ENCODE measurements around the gene PPIL6. TPM values are rescaled to one million over a fixed set of nuclear protein-coding genes. Genes with fewer than 3 reads are reported as not detected.

PPIL6 gene
- total RNA-seq, 1 experiment from 2014 or later = 0.61 TPM

DNA sequence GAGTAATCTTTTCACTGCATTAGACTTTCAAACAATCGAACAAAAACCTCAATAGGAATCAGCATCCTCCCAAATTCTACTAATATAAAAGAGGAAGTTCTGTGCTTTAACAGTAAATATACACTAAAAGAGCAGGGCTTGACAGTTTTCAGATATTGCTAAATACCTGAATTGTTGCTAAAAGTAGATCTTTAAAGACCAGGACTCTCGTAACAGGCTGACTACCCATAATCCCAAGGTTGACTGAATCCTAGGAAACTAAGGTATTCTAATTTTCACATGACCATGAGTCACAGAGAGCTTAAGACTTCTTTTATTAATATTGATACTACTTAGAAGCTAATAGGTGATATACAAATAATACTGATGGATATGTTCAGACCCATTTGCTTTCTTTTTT is 68.3 kb downstream of the PPIL6 start:
- Mint-ChIP-seq H3K4me1 (no peaks in the 10 kb centered on the region), H3K27me3 (ENCODE audit: low read depth) (no peaks in the 10 kb centered on the region), H3K9me3 (no peaks in the 10 kb centered on the region), H3K36me3 (peaks cover 64% of the 10 kb centered on the region), H3K4me3 (no peak overlapping the region), H3K27ac (no peak overlapping the region)
- ChIA-PET CTCF (no interaction called here), POLR2A (no interaction called here)
- no peak for DNase-seq (ENCODE audit: low spot score)
- no peak for TF ChIP-seq MLX (CRISPR knock-in tag; IDR thresholded peaks at IDR 0.05)
- no peak for ATAC-seq

GRCh38 chr6:109370792-109371191 is 69.6 kb downstream of the PPIL6 start:
- no peak for DNase-seq (ENCODE audit: low spot score)
- H3K4me3 Mint-ChIP-seq = no peak overlapping the region
- ATAC-seq = no peak
- ChIA-PET POLR2A (no interaction called here), CTCF (interaction anchor here (0.7 kb wide), 1 partner anchor 183 kb away, joined by 3 read pairs; no protein-coding TSS in a partner anchor)
- H3K4me1 Mint-ChIP-seq = no peaks in the 10 kb centered on the region
- no peaks in the 10 kb centered on the region for H3K27me3 Mint-ChIP-seq (ENCODE audit: low read depth)
- TF ChIP-seq TP53 (CRISPR knock-in tag; IDR thresholded peaks at IDR 0.05) (no peak), NR3C1 (CRISPR knock-in tag; conservative IDR thresholded peaks at IDR 0.05; ENCODE audit: low read depth) (no peak)
- peaks cover 65% of the 10 kb centered on the region for H3K36me3 Mint-ChIP-seq
- no peak overlapping the region for H3K27ac Mint-ChIP-seq
- H3K9me3 Mint-ChIP-seq = no peaks in the 10 kb centered on the region

GRCh38 chr6:109370336-109370735 is 70.1 kb downstream of the PPIL6 start:
- CTCF ChIA-PET = no interaction called here
- Mint-ChIP-seq H3K36me3 (peaks cover 66% of the 10 kb centered on the region), H3K27me3 (ENCODE audit: low read depth) (no peaks in the 10 kb centered on the region), H3K9me3 (no peaks in the 10 kb centered on the region), H3K4me3 (no peak overlapping the region), H3K27ac (no peak overlapping the region), H3K4me1 (no peaks in the 10 kb centered on the region)
- TF ChIP-seq, protein P1, sequence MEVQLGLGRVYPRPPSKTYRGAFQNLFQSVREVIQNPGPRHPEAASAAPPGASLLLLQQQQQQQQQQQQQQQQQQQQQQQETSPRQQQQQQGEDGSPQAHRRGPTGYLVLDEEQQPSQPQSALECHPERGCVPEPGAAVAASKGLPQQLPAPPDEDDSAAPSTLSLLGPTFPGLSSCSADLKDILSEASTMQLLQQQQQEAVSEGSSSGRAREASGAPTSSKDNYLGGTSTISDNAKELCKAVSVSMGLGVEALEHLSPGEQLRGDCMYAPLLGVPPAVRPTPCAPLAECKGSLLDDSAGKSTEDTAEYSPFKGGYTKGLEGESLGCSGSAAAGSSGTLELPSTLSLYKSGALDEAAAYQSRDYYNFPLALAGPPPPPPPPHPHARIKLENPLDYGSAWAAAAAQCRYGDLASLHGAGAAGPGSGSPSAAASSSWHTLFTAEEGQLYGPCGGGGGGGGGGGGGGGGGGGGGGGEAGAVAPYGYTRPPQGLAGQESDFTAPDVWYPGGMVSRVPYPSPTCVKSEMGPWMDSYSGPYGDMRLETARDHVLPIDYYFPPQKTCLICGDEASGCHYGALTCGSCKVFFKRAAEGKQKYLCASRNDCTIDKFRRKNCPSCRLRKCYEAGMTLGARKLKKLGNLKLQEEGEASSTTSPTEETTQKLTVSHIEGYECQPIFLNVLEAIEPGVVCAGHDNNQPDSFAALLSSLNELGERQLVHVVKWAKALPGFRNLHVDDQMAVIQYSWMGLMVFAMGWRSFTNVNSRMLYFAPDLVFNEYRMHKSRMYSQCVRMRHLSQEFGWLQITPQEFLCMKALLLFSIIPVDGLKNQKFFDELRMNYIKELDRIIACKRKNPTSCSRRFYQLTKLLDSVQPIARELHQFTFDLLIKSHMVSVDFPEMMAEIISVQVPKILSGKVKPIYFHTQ (CRISPR knock-in tag; IDR thresholded peaks at IDR 0.05) = no peak
- no peak for TF ChIP-seq CBFB (CRISPR knock-in tag; IDR thresholded peaks at IDR 0.05; ENCODE audit: low read depth)
- no peak for TF ChIP-seq ETV6 (CRISPR knock-in tag; IDR thresholded peaks at IDR 0.05)
- no peak for TF ChIP-seq MLX (CRISPR knock-in tag; IDR thresholded peaks at IDR 0.05)
- TF ChIP-seq ZNF425 (CRISPR knock-in tag; conservative IDR thresholded peaks at IDR 0.05) = no peak
- TF ChIP-seq HMGA2 (CRISPR knock-in tag; IDR thresholded peaks at IDR 0.05) = no peak
- DNase-seq (ENCODE audit: low spot score) (no peak), ATAC-seq (no peak)
- POLR2A ChIA-PET = no interaction called here

DNA sequence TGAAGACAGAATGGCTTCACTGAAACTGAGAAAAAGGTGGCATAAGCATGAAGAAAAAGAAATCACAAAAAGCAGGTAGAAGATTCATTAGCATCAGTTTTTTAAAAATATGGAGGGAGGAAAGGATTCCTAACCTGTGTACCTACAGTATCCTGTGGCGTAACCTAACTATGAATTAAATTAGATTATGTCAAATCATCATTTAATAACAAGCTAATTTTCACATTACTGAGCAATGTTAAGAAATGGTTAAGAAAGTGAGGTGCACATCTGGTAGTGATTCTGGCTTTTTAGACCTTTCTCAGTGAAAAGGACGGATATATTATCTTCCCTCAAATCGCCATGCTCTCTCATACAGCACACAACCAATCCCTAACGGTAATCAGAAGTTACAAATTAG is 70.7 kb downstream of the PPIL6 start:
- TF ChIP-seq OVOL2 (CRISPR knock-in tag; IDR thresholded peaks at IDR 0.05; ENCODE audit: borderline replicate concordance) (no peak), NR1H2 (CRISPR knock-in tag; IDR thresholded peaks at IDR 0.05) (no peak), CREM (CRISPR knock-in tag; IDR thresholded peaks at IDR 0.05) (no peak), ATF2 (CRISPR knock-in tag; IDR thresholded peaks at IDR 0.05; ENCODE audit: borderline replicate concordance, low read depth) (no peak), GRHL2 (CRISPR knock-in tag; IDR thresholded peaks at IDR 0.05; ENCODE audit: insufficient replicate concordance, severe bottlenecking) (no peak), ETV6 (CRISPR knock-in tag; IDR thresholded peaks at IDR 0.05) (no peak), ZNF423 (CRISPR knock-in tag; IDR thresholded peaks at IDR 0.05) (no peak)
- TF ChIP-seq, protein P1 (CRISPR knock-in tag; IDR thresholded peaks at IDR 0.05) = no peak
- TF ChIP-seq, protein P2, sequence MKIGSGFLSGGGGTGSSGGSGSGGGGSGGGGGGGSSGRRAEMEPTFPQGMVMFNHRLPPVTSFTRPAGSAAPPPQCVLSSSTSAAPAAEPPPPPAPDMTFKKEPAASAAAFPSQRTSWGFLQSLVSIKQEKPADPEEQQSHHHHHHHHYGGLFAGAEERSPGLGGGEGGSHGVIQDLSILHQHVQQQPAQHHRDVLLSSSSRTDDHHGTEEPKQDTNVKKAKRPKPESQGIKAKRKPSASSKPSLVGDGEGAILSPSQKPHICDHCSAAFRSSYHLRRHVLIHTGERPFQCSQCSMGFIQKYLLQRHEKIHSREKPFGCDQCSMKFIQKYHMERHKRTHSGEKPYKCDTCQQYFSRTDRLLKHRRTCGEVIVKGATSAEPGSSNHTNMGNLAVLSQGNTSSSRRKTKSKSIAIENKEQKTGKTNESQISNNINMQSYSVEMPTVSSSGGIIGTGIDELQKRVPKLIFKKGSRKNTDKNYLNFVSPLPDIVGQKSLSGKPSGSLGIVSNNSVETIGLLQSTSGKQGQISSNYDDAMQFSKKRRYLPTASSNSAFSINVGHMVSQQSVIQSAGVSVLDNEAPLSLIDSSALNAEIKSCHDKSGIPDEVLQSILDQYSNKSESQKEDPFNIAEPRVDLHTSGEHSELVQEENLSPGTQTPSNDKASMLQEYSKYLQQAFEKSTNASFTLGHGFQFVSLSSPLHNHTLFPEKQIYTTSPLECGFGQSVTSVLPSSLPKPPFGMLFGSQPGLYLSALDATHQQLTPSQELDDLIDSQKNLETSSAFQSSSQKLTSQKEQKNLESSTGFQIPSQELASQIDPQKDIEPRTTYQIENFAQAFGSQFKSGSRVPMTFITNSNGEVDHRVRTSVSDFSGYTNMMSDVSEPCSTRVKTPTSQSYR (CRISPR knock-in tag; IDR thresholded peaks at IDR 0.05) = no peak
- no peak overlapping the region for H3K27ac Mint-ChIP-seq
- no peak for ATAC-seq
- no peaks in the 10 kb centered on the region for H3K4me1 Mint-ChIP-seq
- peaks cover 64% of the 10 kb centered on the region for H3K36me3 Mint-ChIP-seq
- peaks cover 4% of the 10 kb centered on the region; the same call in 1 of the 2 replicates for H3K9me3 Mint-ChIP-seq
- DNase-seq (ENCODE audit: low spot score) = no peak
- no peak overlapping the region for H3K4me3 Mint-ChIP-seq
- POLR2A ChIA-PET = no interaction called here
- no peaks in the 10 kb centered on the region for H3K27me3 Mint-ChIP-seq (ENCODE audit: low read depth)
- CTCF ChIA-PET = no interaction called here
